GM20431 (cell line): ENCODE measurements around the gene ALDH1A2.
"Not testable (repeated sequence)": the region's sequence is repeated elsewhere in the genome, so short reads cannot be mapped to it uniquely, and the experiment has no call there.

Experiments used
- in situ Hi-C: fragments of 300-500 bp; cut with MseI, MboI; formaldehyde crosslinking; loops from one replicate; pipeline ENCODE4 v1.15.0; 2020; ENCODE audit warnings: low sequenced_read_pairs; ENCODE audit not compliant: unreplicated experiment

Gene ALDH1A2

DNA sequence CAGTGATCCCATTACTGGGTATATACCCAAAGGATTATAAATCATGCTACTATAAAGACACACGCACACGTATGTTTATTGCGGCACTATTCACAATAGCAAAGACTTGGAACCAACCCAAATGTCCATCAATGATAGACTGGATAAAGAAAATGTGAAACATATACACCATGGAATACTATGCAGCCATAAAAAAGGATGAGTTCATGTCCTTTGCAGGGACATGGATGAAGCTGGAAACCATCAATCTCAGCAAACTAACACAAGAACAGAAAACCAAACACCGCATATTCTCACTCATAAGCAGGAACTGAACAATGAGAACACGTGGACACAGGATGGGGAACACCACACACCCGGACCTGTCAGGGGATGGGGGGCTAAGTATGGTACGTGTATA is 20.1 kb downstream of the ALDH1A2 start:
- in situ Hi-C loops: not testable (repeated sequence)

- in situ Hi-C loops: no loop called here
Measured at GRCh38 chr15:58044551-58044950, 21.0 kb downstream of the ALDH1A2 start.

DNA sequence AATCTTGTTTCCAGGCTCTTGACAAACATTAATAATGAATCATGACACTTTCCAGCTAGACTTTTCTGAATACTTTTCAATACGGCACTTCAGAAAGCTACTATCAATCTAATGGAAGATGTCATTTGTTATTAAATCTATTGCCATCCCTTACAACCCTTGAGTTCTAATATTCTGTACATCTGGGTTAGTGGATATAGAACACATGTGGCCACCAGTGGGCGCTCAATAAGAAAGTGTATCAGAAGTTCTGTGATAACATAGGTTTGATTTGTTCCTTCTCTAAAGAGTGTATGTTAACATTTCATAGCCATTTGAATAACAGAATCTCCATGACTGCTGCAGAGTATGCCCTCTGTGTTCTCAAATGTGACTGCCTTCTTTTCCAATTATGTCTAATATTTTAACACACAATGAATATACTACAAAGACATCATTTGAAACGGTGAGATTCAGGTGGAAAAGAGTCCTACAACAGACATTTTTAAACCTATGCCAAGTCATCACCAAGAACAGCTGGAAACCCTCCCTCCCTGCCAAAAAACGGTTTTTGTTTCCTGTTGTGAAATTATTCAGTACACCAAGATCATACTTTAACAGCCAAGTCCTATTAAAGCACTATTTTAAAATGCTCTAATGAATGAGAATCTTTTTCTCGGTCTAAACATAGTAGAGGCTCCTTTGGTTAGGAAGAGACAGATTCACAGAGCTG is 22.2 kb downstream of the ALDH1A2 start:
- in situ Hi-C loops: no loop called here

- in situ Hi-C loops: no loop called here
Measured at GRCh38 chr15:58042006-58042405, 23.5 kb downstream of the ALDH1A2 start.

DNA sequence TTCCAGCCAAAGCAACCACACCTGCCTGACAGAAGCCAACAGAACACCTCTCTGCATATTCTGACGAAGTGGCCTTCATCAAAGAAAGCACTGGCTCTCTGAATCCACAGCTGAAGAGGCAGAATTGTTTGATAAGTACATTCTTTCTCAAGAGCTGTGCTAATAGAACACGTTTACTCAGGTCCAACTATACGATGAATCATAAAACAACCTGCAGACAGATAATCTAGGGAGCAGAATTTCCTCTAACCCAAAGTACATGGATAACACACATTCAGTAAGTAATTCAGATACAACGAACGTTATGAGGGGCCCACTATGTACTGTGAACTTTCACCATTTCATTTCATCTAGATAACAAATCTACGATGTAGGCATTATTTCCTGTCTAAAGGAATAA is 25.4 kb downstream of the ALDH1A2 start:
- in situ Hi-C loops: no loop called here

GRCh38 chr15:58039079-58040035 is 26.2 kb downstream of the ALDH1A2 start:
- in situ Hi-C loops: no loop called here

DNA sequence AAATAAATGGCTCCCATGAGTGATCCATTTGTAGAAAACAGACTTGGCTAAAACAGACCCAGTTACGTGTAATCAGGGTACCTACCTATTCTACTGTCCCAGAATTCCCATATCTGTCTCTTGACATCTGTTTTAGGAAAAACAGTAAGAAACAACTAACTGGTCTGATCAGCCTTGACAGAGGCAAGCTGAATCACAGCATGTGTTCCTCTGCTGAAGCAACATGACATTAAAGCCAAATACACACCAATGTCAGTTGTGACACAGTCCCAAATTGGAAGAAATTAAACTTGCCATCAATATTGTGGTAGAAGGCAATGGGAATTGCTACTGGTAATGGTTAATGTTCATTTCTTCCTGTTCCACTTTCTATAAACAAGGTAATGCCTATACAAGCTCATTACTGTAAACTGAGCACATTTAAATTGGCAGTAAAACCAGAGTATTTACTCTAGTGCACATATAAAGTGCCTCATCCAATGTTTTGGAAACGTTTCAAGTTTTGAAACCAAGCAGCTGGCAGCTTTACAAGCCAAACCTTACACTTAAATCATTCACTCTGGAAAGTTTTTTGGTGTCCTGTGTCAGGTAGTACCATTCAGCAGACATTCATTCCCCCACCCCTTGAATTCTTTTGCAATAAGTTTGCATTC is 27.0 kb downstream of the ALDH1A2 start:
- in situ Hi-C loops: no loop called here

DNA sequence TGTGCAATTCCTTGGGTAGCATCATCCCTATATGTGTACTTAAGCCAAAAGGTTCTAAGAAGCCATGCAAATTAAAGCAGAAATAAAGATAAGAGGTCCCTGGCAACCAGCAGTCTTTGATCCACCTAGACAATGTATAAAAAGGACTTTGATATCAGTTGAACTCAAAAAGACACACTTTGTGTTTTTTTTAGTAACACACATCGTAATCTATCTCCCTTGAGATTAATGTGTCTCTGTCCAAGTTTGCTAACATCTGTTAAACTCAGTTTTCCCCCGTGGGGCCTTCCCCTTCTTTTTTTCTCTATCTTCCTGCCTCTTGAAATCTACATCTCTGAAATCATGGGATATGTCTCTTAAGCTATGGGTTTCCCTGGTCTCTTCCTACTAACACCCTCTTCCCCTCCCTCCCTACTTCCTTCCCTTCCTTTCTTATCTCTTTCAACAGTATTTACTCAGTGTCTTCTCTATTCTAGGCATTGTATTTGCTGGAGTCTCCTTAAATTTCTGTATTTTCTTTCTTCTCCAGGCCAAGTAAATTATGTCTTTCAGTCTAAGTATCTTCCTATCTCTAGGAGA is 27.7 kb downstream of the ALDH1A2 start:
- in situ Hi-C loops: no loop called here

- in situ Hi-C loops: no loop called here
Measured at GRCh38 chr15:58036579-58036978, 28.9 kb downstream of the ALDH1A2 start.

GRCh38 chr15:58028392-58028791 is 37.1 kb downstream of the ALDH1A2 start:
- in situ Hi-C loops: not testable (repeated sequence)

GRCh38 chr15:58026552-58026951 is 39.0 kb downstream of the ALDH1A2 start:
- in situ Hi-C loops: no loop called here

- in situ Hi-C loops: no loop called here
Measured at GRCh38 chr15:58026051-58026450, 39.5 kb downstream of the ALDH1A2 start.

- in situ Hi-C loops: no loop called here
Measured at GRCh38 chr15:58021332-58022230, 43.9 kb downstream of the ALDH1A2 start.

GRCh38 chr15:58019503-58020376 is 45.8 kb downstream of the ALDH1A2 start:
- in situ Hi-C loops: no loop called here

DNA sequence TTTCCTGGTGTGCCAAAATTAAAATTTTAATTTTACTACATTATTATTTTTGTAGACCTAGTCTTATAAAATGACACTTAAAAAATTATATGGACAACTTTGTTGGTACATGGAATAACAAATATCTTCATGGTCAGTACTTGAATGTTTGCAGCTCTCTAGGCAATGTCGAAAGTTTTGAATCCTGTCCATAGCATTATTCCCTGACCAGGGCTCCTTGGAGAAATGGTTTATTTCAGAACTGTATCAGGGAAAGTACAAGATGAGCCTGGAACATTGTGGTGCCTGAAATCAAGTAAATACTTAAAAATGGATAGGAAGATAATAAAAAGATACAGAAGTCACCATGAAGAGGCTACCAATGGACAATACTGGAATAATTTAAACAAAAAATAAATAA is 47.6 kb downstream of the ALDH1A2 start:
- in situ Hi-C loops: no loop called here

DNA sequence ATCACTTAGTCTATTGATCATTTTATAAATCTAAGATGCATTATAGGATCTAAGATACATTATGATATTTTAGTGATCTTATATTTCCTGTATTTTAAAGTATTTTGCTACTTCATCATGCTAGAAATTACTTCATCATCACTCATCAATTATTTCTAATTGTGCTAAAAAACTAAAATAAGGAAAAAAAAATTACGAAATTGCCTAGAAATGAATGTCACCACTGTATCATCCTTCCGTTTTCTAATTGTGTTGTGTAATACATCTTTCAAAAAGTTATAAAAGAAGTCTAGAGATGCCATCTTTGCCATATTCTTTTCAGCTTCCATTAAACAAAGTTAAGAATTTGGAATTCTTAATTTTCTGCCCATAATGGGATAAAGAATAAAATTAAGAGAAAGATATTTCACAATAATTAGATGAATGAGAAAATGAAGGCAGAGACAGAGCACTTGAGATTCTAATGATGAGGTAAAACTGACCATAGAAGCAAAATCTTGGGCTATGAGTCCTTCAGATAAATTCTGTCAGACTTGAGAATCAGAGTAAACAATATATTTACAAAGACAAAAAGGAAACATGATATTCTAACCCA is 48.8 kb downstream of the ALDH1A2 start:
- in situ Hi-C loops: no loop called here

DNA sequence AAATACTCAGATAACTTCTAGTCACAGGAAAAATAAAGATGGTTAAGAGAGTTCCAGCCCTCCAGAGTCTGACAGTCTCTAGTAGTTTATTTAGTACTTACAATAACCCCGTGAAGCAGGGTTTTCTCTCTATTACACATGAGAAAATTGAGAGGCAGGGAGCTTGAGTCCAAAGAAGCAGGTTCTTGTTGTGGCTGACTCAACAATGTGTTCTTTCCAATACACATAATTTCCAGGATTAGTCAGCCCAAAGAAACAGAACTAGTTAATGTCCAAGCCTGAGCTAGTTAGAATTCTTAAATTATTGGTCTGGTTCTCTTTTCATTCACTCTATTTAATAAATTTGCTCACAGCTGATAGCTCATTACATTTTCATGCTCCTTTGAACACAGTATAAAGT is 49.9 kb downstream of the ALDH1A2 start:
- in situ Hi-C loops: no loop called here

DNA sequence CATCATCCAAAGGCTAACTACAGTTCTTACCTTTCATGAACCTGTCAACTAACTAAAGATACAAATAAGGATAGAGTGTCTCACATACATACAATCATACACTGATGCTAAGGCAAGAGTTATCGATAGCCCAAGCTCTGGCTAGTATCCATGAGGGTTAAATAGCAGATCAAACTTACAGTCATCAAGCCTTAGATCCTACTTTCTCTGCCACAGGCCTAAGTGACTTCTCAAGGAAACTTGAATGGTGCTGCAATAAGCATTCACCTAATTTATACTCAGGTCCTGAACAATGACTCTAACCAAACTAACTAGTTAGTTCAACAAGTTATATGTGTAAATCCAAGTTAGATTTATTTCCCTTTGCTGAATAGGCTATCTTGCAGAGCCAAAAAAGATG is 51.0 kb downstream of the ALDH1A2 start:
- in situ Hi-C loops: no loop called here
